GM21723 (cell line): ENCODE data around the gene GXYLT2.

Source experiments
- ATAC-seq: cut with Tn5 transposase; IDR thresholded peaks from one replicate; pipeline ENCODE4 v1.9.1; 2021; ENCODE audit warnings: mild to moderate bottlenecking, moderate library complexity; ENCODE audit not compliant: unreplicated experiment

The GXYLT2 gene

GRCh38 chr3:73007992-73008712 lies 120.3 kb downstream of the GXYLT2 start:
- no peak for ATAC-seq

GRCh38 chr3:73009008-73009407 lies 121.2 kb downstream of the GXYLT2 start:
- no peak for ATAC-seq

GRCh38 chr3:73009750-73010149 lies 121.9 kb downstream of the GXYLT2 start:
- no peak for ATAC-seq

GRCh38 chr3:73010158-73010557 lies 122.3 kb downstream of the GXYLT2 start:
- ATAC-seq: no peak

GRCh38 chr3:73018298-73018697 lies 130.5 kb downstream of the GXYLT2 start:
- no peak for ATAC-seq

GRCh38 chr3:73018790-73019441 lies 131.1 kb downstream of the GXYLT2 start:
- no peak for ATAC-seq

- no peak for ATAC-seq
Measured at GRCh38 chr3:73021301-73021835, 133.5 kb downstream of the GXYLT2 start.

- ATAC-seq: no peak
Measured at GRCh38 chr3:73024836-73025235, 137.0 kb downstream of the GXYLT2 start.

- ATAC-seq: no peak
Measured at GRCh38 chr3:73026111-73026759, 138.4 kb downstream of the GXYLT2 start.
